Mesendoderm (in vitro differentiated cells): Measurements from ENCODE around the gene KRT6A.

Experiments
- DNase-seq: peaks from one replicate; pipeline ENCODE4 v3.0.0; 2013
- H2AK5ac ChIP-seq: 2 replicates; pipeline ENCODE4 v1.6.1; 2013; ENCODE audit warnings: low read length, inconsistent platforms
- H2BK120ac ChIP-seq: 2 replicates; pipeline ENCODE4 v1.6.1; 2013; ENCODE audit warnings: low read depth, mild to moderate bottlenecking, low read length, moderate library complexity, mixed read lengths
- H2BK15ac ChIP-seq: replicated peaks from 2 replicates; pipeline ENCODE4 v1.6.1; 2013; ENCODE audit warnings: low read depth, mild to moderate bottlenecking, moderate library complexity
- H2BK5ac ChIP-seq: 2 replicates; pipeline ENCODE4 v1.6.1; 2013; ENCODE audit warnings: low read length, inconsistent platforms
- H3K18ac ChIP-seq: 2 replicates; pipeline ENCODE4 v1.6.1; 2013; ENCODE audit warnings: mild to moderate bottlenecking, low read length, mixed read lengths
- H3K23ac ChIP-seq: one replicate; pipeline ENCODE4 v1.6.1; 2013; ENCODE audit warnings: low read length
- H3K27ac ChIP-seq: 2 replicates; pipeline ENCODE4 v1.5.1; 2013; ENCODE audit warnings: low read depth, mild to moderate bottlenecking, inconsistent platforms, low read length, moderate library complexity
- H3K27me3 ChIP-seq: 2 replicates; pipeline ENCODE4 v1.6.1; 2013; ENCODE audit warnings: low read length, control low read depth, mild to moderate bottlenecking, inconsistent platforms; ENCODE audit not compliant: insufficient read depth, poor library complexity
- H3K36me3 ChIP-seq: 2 replicates; pipeline ENCODE4 v1.6.1; 2013; ENCODE audit warnings: low read length, inconsistent platforms; ENCODE audit not compliant: control insufficient read depth, insufficient read depth
- H3K4ac ChIP-seq: one replicate; pipeline ENCODE4 v1.6.1; 2013; ENCODE audit warnings: low read depth, mild to moderate bottlenecking, low read length, moderate library complexity
- H3K4me1 ChIP-seq: 2 replicates; pipeline ENCODE4 v1.6.1; 2013; ENCODE audit warnings: low read depth, low read length, inconsistent platforms; ENCODE audit not compliant: control insufficient read depth
- H3K4me2 ChIP-seq: 2 replicates; pipeline ENCODE4 v1.6.1; 2013; ENCODE audit warnings: low read length
- H3K4me3 ChIP-seq: 2 replicates; pipeline ENCODE4 v1.5.1; 2013; ENCODE audit warnings: mild to moderate bottlenecking, low read length
- H3K56ac ChIP-seq: one replicate; pipeline ENCODE4 v1.6.1; 2013; ENCODE audit warnings: low read length
- H3K79me1 ChIP-seq: 2 replicates; pipeline ENCODE4 v1.6.1; 2013; ENCODE audit warnings: low read length, inconsistent platforms
- H3K79me2 ChIP-seq: 2 replicates; pipeline ENCODE4 v1.6.1; 2013; ENCODE audit warnings: mild to moderate bottlenecking, low read length; ENCODE audit not compliant: control insufficient read depth, insufficient read depth
- H3K9ac ChIP-seq: 2 replicates; pipeline ENCODE4 v1.6.1; 2013; ENCODE audit warnings: low read length, inconsistent platforms
- H4K5ac ChIP-seq: one replicate; pipeline ENCODE4 v1.6.1; 2013; ENCODE audit warnings: low read length
- H4K8ac ChIP-seq: one replicate; pipeline ENCODE4 v1.6.1; 2013; ENCODE audit warnings: low read depth, mild to moderate bottlenecking, control low read depth, low read length, moderate library complexity
- WGBS: extraction: QIAGEN DNeasy Blood & Tissue Kit; methylation state at CpG from one replicate; pipeline ENCODE4 v1.1.7; 2013; ENCODE audit warnings: low lambda C conversion rate, missing lambda C conversion rate; ENCODE audit not compliant: insufficient coverage; ENCODE audit errors: extremely low coverage; 5-methylcytosine and 5-hydroxymethylcytosine counted together

The KRT6A gene

DNA sequence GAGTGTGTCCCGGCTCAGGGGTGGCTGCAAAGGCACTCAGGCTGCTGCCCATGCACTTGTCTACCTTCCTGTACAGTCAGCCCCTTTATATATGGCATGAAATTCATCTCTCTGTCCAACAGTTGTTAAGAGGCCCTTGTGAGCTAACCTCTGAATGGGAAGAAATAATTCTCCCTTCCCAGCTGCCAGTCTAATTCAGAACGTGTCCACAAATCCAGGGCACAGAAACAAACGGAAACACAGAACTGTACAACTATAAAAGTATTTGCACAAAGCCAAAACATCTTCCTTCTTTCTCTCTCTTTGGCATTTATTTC, 26.3 kb upstream of the KRT6A start:
- DNase-seq: no peak
- Histone ChIP-seq H3K23ac (no peak overlapping the region), H3K79me2 (no peaks in the 10 kb centered on the region), H2AK5ac (no peak overlapping the region), H3K18ac (no peak overlapping the region), H3K9ac (no peak overlapping the region), H4K8ac (no peak overlapping the region), H3K27ac (no peak overlapping the region), H3K4me1 (no peaks in the 10 kb centered on the region), H3K79me1 (no peaks in the 10 kb centered on the region), H2BK15ac (no peak overlapping the region), H3K4me3 (no peak overlapping the region), H3K4me2 (no peak overlapping the region), H4K5ac (no peak overlapping the region), H2BK120ac (no peak overlapping the region), H2BK5ac (no peak overlapping the region), H3K36me3 (no peaks in the 10 kb centered on the region), H3K27me3 (no peaks in the 10 kb centered on the region), H3K4ac (no peak overlapping the region), H3K56ac (no peak overlapping the region)
- WGBS: no CpG with 5 or more reads among the region's 3 CpGs

DNA sequence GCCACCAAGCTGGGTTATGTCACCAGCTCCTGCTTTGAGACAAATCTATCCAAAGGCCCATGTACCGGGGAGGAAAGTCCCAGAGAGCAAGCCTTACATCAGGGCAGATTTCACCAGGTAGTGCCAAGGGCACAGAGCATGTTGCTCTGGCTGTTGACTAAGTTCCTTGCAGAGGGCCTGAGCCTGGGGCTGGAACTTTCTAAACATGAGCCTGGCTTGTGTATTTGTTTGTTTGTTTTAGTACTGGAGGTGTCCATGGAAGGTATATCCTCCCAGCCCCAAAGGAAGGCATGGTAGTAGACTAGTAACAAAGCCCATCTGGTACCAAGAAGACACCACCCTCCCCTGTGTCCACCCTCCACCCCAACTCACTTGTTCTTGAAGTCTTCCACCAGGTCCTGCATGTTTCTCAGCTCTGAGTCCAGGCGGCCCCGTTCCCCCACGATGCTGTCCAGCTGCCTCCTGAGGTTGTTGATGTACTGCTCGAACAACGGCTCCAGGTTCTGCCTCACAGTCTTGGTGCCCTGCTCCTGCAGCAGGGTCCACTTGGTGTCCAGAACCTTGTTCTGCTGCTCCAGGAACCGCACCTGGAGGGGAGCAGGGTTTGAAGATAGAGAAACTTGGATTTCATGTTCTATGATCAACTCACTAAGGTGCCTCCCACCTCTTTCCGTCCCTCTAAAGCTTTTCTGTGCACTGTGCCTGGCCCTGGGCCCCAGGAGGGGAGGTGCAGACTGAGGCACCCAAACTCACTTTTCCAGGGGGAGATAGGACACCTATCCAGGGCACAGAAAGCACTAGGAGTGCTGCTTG, 25.7 kb upstream of the KRT6A start:
- Histone ChIP-seq H3K56ac (no peak overlapping the region), H3K9ac (no peak overlapping the region), H4K8ac (no peak overlapping the region), H2BK15ac (no peak overlapping the region), H3K23ac (no peak overlapping the region), H3K4me3 (no peak overlapping the region), H3K18ac (no peak overlapping the region), H3K4me1 (no peaks in the 10 kb centered on the region), H3K36me3 (no peaks in the 10 kb centered on the region), H3K4me2 (no peak overlapping the region), H4K5ac (no peak overlapping the region), H3K27ac (no peak overlapping the region), H3K79me2 (no peaks in the 10 kb centered on the region), H3K79me1 (no peaks in the 10 kb centered on the region), H3K4ac (no peak overlapping the region), H3K27me3 (no peaks in the 10 kb centered on the region), H2BK5ac (no peak overlapping the region), H2AK5ac (no peak overlapping the region), H2BK120ac (no peak overlapping the region)
- WGBS: no CpG with 5 or more reads among the region's 8 CpGs
- DNase-seq: no peak

DNA sequence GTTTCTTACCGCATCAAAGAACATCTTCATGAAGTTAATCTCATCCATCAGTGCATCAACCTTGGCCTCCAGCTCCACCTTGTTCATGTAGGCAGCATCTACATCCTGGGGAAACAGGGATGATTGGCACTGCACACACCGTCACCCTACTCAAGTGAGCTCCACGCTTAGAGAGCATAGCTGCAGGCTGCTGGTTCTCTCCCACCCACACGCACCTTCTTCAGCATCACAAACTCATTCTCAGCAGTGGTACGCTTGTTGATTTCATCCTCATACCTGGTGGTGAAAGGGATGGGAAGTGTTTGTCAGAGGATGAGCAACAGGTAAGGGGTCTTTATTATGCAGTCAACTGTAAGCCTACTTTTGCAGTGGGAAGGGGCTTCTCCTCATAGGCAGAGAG, 24.8 kb upstream of the KRT6A start:
- no peak for DNase-seq
- H3K4me3 ChIP-seq: no peak overlapping the region
- H3K27me3 ChIP-seq: no peaks in the 10 kb centered on the region
- H3K4me2 ChIP-seq: no peak overlapping the region
- no peak overlapping the region for H3K4ac ChIP-seq
- no peak overlapping the region for H2BK15ac ChIP-seq
- H3K18ac ChIP-seq: no peak overlapping the region
- WGBS: no CpG with 5 or more reads among the region's 5 CpGs
- H3K36me3 ChIP-seq: no peaks in the 10 kb centered on the region
- no peaks in the 10 kb centered on the region for H3K79me2 ChIP-seq
- H2AK5ac ChIP-seq: no peak overlapping the region
- no peaks in the 10 kb centered on the region for H3K79me1 ChIP-seq
- H2BK5ac ChIP-seq: no peak overlapping the region
- no peak overlapping the region for H4K5ac ChIP-seq
- H3K56ac ChIP-seq: no peak overlapping the region
- H3K4me1 ChIP-seq: no peaks in the 10 kb centered on the region
- no peak overlapping the region for H3K9ac ChIP-seq
- no peak overlapping the region for H3K23ac ChIP-seq
- H3K27ac ChIP-seq: no peak overlapping the region
- H4K8ac ChIP-seq: no peak overlapping the region
- H2BK120ac ChIP-seq: no peak overlapping the region

DNA sequence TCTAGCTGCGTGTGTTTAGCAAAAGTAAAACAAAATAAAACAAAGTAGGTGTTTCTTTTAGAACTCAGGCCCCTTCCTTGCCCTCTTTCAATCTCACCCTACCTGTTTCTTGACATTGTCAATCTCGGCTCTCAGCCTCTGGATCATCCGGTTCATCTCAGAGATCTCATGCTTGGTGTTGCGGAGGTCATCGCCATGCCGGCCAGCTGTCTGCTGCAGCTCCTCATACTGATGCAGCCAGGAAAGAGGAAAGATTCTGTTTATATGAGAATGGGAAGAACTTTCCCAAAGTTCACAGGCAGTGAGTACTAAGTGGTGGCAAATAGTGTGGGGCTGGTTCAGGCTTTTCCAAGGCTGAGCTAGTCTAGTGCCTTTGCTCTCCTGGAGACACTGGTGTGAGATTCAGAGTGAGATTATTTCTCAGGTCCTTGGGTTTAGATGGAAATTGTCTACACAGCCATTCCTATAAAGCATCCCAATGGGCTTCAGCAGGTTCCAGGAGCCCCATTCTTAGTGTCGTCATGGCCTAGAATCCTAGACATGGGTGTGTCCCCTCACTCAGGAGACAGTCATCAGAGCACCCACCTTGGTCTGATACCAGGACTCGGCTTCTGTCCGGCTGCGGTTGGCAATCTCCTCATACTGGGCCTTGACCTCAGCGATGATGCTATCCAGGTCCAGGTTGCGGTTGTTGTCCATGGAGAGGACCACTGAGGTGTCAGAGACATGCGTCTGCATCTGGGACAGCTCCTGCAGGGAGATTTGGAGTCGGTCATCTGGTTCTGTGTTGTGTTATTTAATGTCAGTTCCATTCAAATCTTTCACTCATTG, 24.2 kb upstream of the KRT6A start:
- H2BK120ac ChIP-seq: no peak overlapping the region
- no peak overlapping the region for H3K4ac ChIP-seq
- no peak overlapping the region for H3K23ac ChIP-seq
- no peaks in the 10 kb centered on the region for H3K79me1 ChIP-seq
- no peak overlapping the region for H2AK5ac ChIP-seq
- H3K4me1 ChIP-seq: no peaks in the 10 kb centered on the region
- H3K27ac ChIP-seq: no peak overlapping the region
- no peaks in the 10 kb centered on the region for H3K27me3 ChIP-seq
- no peak overlapping the region for H3K4me2 ChIP-seq
- H2BK5ac ChIP-seq: no peak overlapping the region
- H2BK15ac ChIP-seq: no peak overlapping the region
- no peak overlapping the region for H4K5ac ChIP-seq
- H3K36me3 ChIP-seq: no peaks in the 10 kb centered on the region
- no peak overlapping the region for H3K18ac ChIP-seq
- WGBS: no CpG with 5 or more reads among the region's 14 CpGs
- no peak overlapping the region for H3K4me3 ChIP-seq
- no peak overlapping the region for H3K56ac ChIP-seq
- H4K8ac ChIP-seq: no peak overlapping the region
- no peak overlapping the region for H3K9ac ChIP-seq
- H3K79me2 ChIP-seq: no peaks in the 10 kb centered on the region
- no peak for DNase-seq

DNA sequence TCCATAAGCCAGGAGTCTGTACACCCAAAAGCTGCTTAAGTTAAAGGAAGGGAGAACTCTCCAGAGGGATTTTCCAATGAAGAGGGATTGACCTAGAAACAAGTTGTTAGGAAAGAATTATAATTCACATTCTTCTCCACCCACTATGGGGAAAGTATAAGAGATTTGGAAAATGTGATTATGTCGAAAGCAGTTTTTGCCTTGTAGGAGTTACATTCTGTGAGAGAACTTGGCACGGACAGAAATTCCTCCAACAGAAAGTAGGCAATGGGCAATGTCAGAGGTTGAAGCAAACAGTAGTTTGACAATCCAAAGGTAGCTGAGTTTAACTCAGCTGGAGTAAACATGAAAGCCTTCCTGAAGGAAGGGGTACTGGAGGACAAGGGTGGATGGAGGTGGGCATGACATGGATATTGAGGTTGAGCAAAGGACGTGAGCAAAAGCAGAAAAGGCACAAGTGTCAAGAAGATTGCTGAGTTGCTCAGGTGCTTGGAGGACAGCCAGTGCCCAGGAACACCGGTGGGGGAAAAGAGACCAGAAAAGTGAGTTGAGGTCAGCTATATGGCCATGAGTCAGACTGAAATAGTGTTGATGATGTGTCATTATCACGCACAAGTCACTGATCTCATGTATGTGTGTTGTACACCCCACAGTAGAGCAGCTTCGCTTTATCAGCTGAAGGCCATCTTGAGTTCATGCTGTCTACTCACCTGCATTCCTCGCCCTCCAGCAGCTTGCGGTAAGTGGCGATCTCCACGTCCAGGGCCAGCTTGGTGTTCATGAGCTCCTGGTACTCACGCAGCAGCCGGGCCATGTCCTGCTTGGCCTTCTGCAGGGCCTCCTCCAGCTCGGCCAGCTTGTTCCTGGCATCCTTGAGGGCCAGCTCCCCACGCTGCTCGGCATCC, 23.1 kb upstream of the KRT6A start:
- Histone ChIP-seq H3K27me3 (no peaks in the 10 kb centered on the region), H4K5ac (no peak overlapping the region), H3K4me3 (no peak overlapping the region), H3K4me1 (no peaks in the 10 kb centered on the region), H3K23ac (no peak overlapping the region), H4K8ac (no peak overlapping the region), H3K79me1 (no peaks in the 10 kb centered on the region), H3K4me2 (no peak overlapping the region), H3K36me3 (no peaks in the 10 kb centered on the region), H2BK120ac (no peak overlapping the region), H2BK5ac (no peak overlapping the region), H3K18ac (no peak overlapping the region), H3K9ac (no peak overlapping the region), H2BK15ac (no peak overlapping the region), H3K27ac (no peak overlapping the region), H3K79me2 (no peaks in the 10 kb centered on the region), H3K56ac (no peak overlapping the region), H3K4ac (no peak overlapping the region), H2AK5ac (no peak overlapping the region)
- no peak for DNase-seq
- no CpG with 5 or more reads among the region's 15 CpGs for WGBS
